HepG2 (cell line): Measurements from ENCODE around the gene MMD2. TPM values are rescaled to one million over a fixed set of nuclear protein-coding genes. Genes with fewer than 3 reads are reported as not detected.
A peak's percentile ranks its signal among the peaks of the same experiment; 100 is the strongest.

Source experiments
- ATAC-seq: fragments of 200-7000 bp; cut with Tn5 transposase; 3 replicates; pipeline ENCODE4 v1.9.1; 2020; ENCODE audit warnings: mild to moderate bottlenecking, moderate library complexity
- Bru-seq: library from RNA; stranded (reverse); fragments of 400-500 nt; gene quantifications from one replicate; lab custom pipeline; 2021; lab: Mats Ljungman, UMichigan
- BruChase-seq, 2 experiments: library from RNA; stranded (reverse); fragments of 400-500 nt; gene quantifications; one replicate each; lab custom pipeline; 2021; lab: Mats Ljungman, UMichigan
- BruUV-seq: library from RNA; stranded (reverse); fragments of 400-500 nt; replicated peaks from 2 replicates; lab custom pipeline; 2021; lab: Mats Ljungman, UMichigan
- CTCF ChIA-PET: fragments of 300-600 bp; formaldehyde crosslinking; extraction: SDS; loops from one replicate; lab custom pipeline; 2021; ENCODE audit warnings: low total read pairs, inconsistent platforms, low intra/inter-chr PET ratio; lab: Yijun Ruan, JAX
- POLR2A ChIA-PET: fragments of 350-600 bp; sonication (Branson Sonifier 250); formaldehyde crosslinking; loops from one replicate; lab custom pipeline; 2020; ENCODE audit warnings: antibody characterized with exemption, inconsistent platforms; lab: Yijun Ruan, JAX
- DNase-seq: peaks from one replicate; pipeline ENCODE4 v3.0.0-alpha.2; 2015; ENCODE audit warnings: low spot score
- FAIRE-seq: peaks from 3 replicates; lab custom pipeline; 2011; peaks lifted over from hg19 to GRCh38; lab: Jason Lieb, UNC
- H2AFZ ChIP-seq: one replicate; pipeline ENCODE4 v1.6.1; 2011; ENCODE audit warnings: low read length, inconsistent platforms
- H3K27ac ChIP-seq: fragments of 300-600 bp; 3 replicates; pipeline ENCODE4 v1.8.0; 2011; ENCODE audit warnings: mixed run types, mild to moderate bottlenecking, mixed read lengths, low read length, inconsistent platforms; ENCODE audit not compliant: insufficient read depth; ENCODE audit errors: extremely low read length
- H3K27me3 ChIP-seq, 2 experiments: fragments of 200-600 bp in 1 of 2; 2 replicates in 1 of 2; 3 replicates in 1 of 2; pipeline versions ENCODE4 v1.6.0 to v1.8.0; 2011; ENCODE audit warnings: low read length in 2 of 2, mild to moderate bottlenecking in 2 of 2, moderate library complexity in 2 of 2, inconsistent platforms in 1 of 2; ENCODE audit not compliant: insufficient read depth in 2 of 2, control insufficient read depth in 1 of 2
- H3K36me3 ChIP-seq, 2 experiments: fragments of 200-600 bp in 1 of 2; replicated peaks in 1 of 2; 2 replicates in 1 of 2; 3 replicates in 1 of 2; pipeline versions ENCODE4 v1.5.1 to v1.8.0; 2011; ENCODE audit warnings: low read length in 2 of 2, inconsistent platforms in 1 of 2; ENCODE audit not compliant: insufficient read depth in 2 of 2, control insufficient read depth in 1 of 2
- H3K4me1 ChIP-seq: 2 replicates; pipeline ENCODE4 v1.5.1; 2012; ENCODE audit warnings: low read length, inconsistent platforms; ENCODE audit not compliant: insufficient read depth
- H3K4me2 ChIP-seq: 2 replicates; pipeline ENCODE4 v1.6.0; 2011; ENCODE audit warnings: low read depth, low read length, inconsistent platforms
- H3K4me3 ChIP-seq, 3 experiments: fragments of 200-600 bp in 1 of 3; sonication (generic), shearing (Covaris generic) in 1 of 3; replicated peaks in 1 of 3; 2 replicates each; pipeline ENCODE4 v1.5.1; 2011 to 2016; ENCODE audit warnings: low read length in 3 of 3, inconsistent platforms in 2 of 3, low read depth in 2 of 3, mild to moderate bottlenecking in 2 of 3, control low read depth in 1 of 3, mixed read lengths in 1 of 3; ENCODE audit not compliant: insufficient read depth in 1 of 3
- H3K79me2 ChIP-seq: one replicate; pipeline ENCODE4 v1.6.1; 2011; ENCODE audit warnings: low read length, inconsistent platforms; ENCODE audit not compliant: insufficient read depth
- H3K9ac ChIP-seq: 2 replicates; pipeline ENCODE4 v1.6.0; 2011; ENCODE audit warnings: mild to moderate bottlenecking, low read depth, low read length, inconsistent platforms; ENCODE audit not compliant: insufficient read depth
- H3K9me3 ChIP-seq: 2 replicates; pipeline ENCODE4 v1.5.1; 2012; ENCODE audit warnings: mild to moderate bottlenecking, low read length
- H4K20me1 ChIP-seq: 2 replicates; pipeline ENCODE4 v1.6.0; 2011; ENCODE audit warnings: inconsistent platforms, mild to moderate bottlenecking, low read length, moderate library complexity; ENCODE audit not compliant: insufficient read depth
- EZH2 ChIP-seq: conservative IDR thresholded peaks from 2 replicates; pipeline ENCODE4 v1.6.1; 2012; ENCODE audit warnings: mild to moderate bottlenecking, low read depth, low read length, moderate library complexity
- ZNF724P ChIP-seq: sonication (generic); formaldehyde crosslinking; IDR thresholded peaks from 2 replicates; pipeline ENCODE4 v1.8.0; 2022; ENCODE audit warnings: missing genetic modification reagents, borderline replicate concordance
- ZNF768 ChIP-seq: sonication (generic); formaldehyde crosslinking; IDR thresholded peaks from 2 replicates; pipeline ENCODE4 v1.4.0; 2020; ENCODE audit warnings: missing genetic modification reagents
- WGBS: methylation state at CpG from one replicate; pipeline ENCODE4 v1.1.6; 2017; ENCODE audit warnings: low lambda C conversion rate; 5-methylcytosine and 5-hydroxymethylcytosine counted together
- in situ Hi-C: cut with HindIII; loops from 2 replicates; pipeline ENCODE4 v1.10.0; 2017; ENCODE audit warnings: low pct_unique_long_range_greater_than_20kb; ENCODE audit not compliant: extremely low pct_ligation_motif_present
- intact Hi-C: fragments of 100-400 bp; cut with micrococcal nuclease; formaldehyde crosslinking; loops from one replicate; pipeline ENCODE4 v1.10.0; 2022; ENCODE audit not compliant: unreplicated experiment
- long read RNA-seq, 2 experiments: library from RNA in 1 of 2; library from polyadenylated mRNA in 1 of 2; stranded (forward) in 1 of 2; unstranded in 1 of 2; transcript quantifications; one replicate each; pipeline ENCODE4 v2.0.0, GENCODE V29; 2019 to 2022
- polyA minus RNA-seq, 3 experiments: library from RNA; depleted of rRNA, polyadenylated mRNA; stranded (reverse); fragments of >200 nt; gene quantifications; 2 replicates each; pipeline ENCODE4 v1.2.3, GENCODE V29; 2011; ENCODE audit warnings: low replicate concordance in 1 of 3
- polyA plus RNA-seq, 8 experiments: library from polyadenylated mRNA; depleted of rRNA in 3 of 8; stranded (reverse) in 7 of 8; unstranded in 1 of 8; fragments of >200 nt; fragmentation: Illumina TruSeq in 4 of 8; extraction: Trizol in 4 of 8; gene quantifications; 2 replicates each; pipeline versions ENCODE4 v1.2.1 to v1.2.3, GENCODE V29; 2011 to 2016; ENCODE audit warnings: low read depth in 4 of 8, missing spikeins in 1 of 8, mixed read lengths in 1 of 8; ENCODE audit not compliant: insufficient read depth in 1 of 8
- total RNA-seq, 5 experiments: library from RNA; depleted of rRNA; stranded (reverse); fragments of >200 nt; fragmentation: Illumina TruSeq; extraction: Trizol; gene quantifications; 2 replicates each; pipeline ENCODE4 v1.2.3, GENCODE V29; 2016; ENCODE audit warnings: low read depth in 1 of 5

Gene MMD2, protein sequence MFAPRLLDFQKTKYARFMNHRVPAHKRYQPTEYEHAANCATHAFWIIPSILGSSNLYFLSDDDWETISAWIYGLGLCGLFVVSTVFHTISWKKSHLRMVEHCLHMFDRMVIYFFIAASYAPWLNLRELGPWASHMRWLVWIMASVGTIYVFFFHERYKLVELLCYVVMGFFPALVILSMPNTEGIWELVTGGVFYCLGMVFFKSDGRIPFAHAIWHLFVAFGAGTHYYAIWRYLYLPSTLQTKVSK
- not detected in 2 replicates for total RNA-seq (2016; rRNA removed; fragmentation: Illumina TruSeq; extraction: Trizol)
- total RNA-seq (2016; cell fraction: cytosol; rRNA removed; fragmentation: Illumina TruSeq; extraction: Trizol; ENCODE audit: low read depth), result not detected in 2 replicates
- total RNA-seq (2016; cell fraction: insoluble cytoplasmic fraction; rRNA removed; fragmentation: Illumina TruSeq; extraction: Trizol), result not detected in 2 replicates
- total RNA-seq (2016; cell fraction: membrane; rRNA removed; fragmentation: Illumina TruSeq; extraction: Trizol), result not detected in 2 replicates
- total RNA-seq (2016; cell fraction: nucleus; rRNA removed; fragmentation: Illumina TruSeq; extraction: Trizol), result not detected in 2 replicates
- polyA plus RNA-seq (2011; rRNA removed), result not detected in 2 replicates
- polyA plus RNA-seq (2011; cell fraction: cytosol; rRNA removed), result not detected in 2 replicates
- not detected in 2 replicates for polyA plus RNA-seq (2011; cell fraction: nucleus; rRNA removed)
- not detected in 2 replicates for polyA plus RNA-seq (2012)
- polyA plus RNA-seq (2016; cell fraction: cytosol; fragmentation: Illumina TruSeq; extraction: Trizol; ENCODE audit: low read depth), result not detected in 2 replicates
- polyA plus RNA-seq (2016; cell fraction: insoluble cytoplasmic fraction; fragmentation: Illumina TruSeq; extraction: Trizol; ENCODE audit: low read depth), result not detected in 2 replicates
- polyA plus RNA-seq (2016; cell fraction: membrane; fragmentation: Illumina TruSeq; extraction: Trizol; ENCODE audit: low read depth), result not detected in 2 replicates
- not detected in 2 replicates for polyA plus RNA-seq (2016; cell fraction: nucleus; fragmentation: Illumina TruSeq; extraction: Trizol; ENCODE audit: insufficient read depth, low read depth)
- polyA minus RNA-seq (2011; rRNA and poly(A)+ RNA removed; ENCODE audit: low replicate concordance), result not detected in 2 replicates
- not detected in 2 replicates for polyA minus RNA-seq (2011; cell fraction: cytosol; rRNA and poly(A)+ RNA removed)
- polyA minus RNA-seq (2011; cell fraction: nucleus; rRNA and poly(A)+ RNA removed), result not detected in 2 replicates
- Bru-seq, nascent RNA, result percentile 4 among the genes with signal in this experiment
- BruChase-seq, experiment 1, labeled RNA remaining after a 6-hour chase, result percentile 2 among the genes with signal in this experiment
- BruChase-seq, experiment 2, labeled RNA remaining after a 2-hour chase, result not detected
- long read RNA-seq, experiment 1, result 0 reads
- long read RNA-seq, experiment 2, result 0 reads

DNA sequence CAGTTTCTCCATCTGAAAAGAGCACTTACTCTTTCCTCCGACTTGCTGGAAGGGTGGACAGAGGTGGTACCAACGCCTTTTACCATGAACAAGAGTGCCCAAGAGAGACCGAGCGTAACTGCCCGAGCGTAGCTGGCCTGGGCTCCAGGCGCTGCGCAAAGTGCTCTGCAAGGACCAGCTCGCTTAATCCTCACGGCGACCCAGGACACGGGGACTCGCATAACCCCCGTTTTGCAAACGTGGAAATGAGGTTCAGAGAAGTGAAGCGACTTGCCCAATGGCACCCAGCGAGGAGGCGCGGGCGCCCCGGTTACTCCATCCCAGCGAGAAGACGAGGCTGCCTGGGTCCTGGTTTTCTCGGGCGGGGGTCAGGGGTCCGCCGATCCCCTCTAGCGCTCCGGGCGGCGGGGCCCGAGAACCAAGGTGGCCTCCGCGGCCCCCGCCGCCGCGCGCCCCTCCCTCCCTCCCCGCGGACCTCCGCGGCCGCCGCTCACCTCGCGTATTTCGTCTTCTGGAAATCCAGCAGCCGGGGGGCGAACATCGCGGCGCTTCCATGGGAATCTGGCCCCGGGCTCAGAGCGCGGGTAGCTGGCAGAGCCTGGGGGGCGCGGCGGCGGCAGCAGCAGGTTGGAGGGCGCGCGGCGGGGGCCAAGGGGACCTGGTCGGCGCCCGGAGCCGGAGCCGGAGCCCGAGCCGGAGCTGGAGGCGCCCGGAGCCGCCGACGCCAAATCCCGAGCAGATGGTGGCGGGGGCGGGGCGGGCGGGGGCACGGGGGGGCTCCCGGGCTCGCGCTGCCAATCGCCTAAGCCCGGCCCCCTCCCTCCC lies at the start of gene MMD2:
Gene MMD2, minus strand, starts transcription at position 711 of the 825 bp plus-strand sequence. Its CDS starts 170 bp downstream, at position 541.
- no TSS peak for BruUV-seq
- H3K9ac ChIP-seq, result no peak within 1 kb of the TSS
- H4K20me1 ChIP-seq, result no peaks in the 10 kb centered on the region
- no peak for TF ChIP-seq ZNF724P (CRISPR knock-in tag)
- TF ChIP-seq EZH2, result 0 out of 2 replicates have a peak, but pooled peaks have one; percentile 64
- TF ChIP-seq ZNF768 (CRISPR knock-in tag), result peak; percentile 90
- no peaks in the 10 kb centered on the region for H3K36me3 ChIP-seq
- H2AFZ ChIP-seq, result no peak within 1 kb of the TSS
- 45% methylated on average over 27 of the region's 87 CpGs for WGBS
- intact Hi-C loops (no loop called here), in situ Hi-C loops (no loop called here)
- peaks cover 10% of the 10 kb centered on the region; the same call in 1 of the 2 replicates for H3K4me1 ChIP-seq
- no peak within 1 kb of the TSS for H3K4me3 ChIP-seq
- H3K27ac ChIP-seq, result no peak within 1 kb of the TSS
- no peaks in the 10 kb centered on the region for H3K9me3 ChIP-seq
- ChIA-PET POLR2A (no interaction called here), CTCF (no interaction called here)
- ATAC-seq (no peak), DNase-seq (no peak), FAIRE-seq (no peak)
- H3K4me2 ChIP-seq, result no peak within 1 kb of the TSS
- no peaks in the 10 kb centered on the region for H3K79me2 ChIP-seq
- H3K27me3 ChIP-seq, result peaks cover 1 to 15% of the 10 kb centered on the region in 2 experiments; a peak in 3 of 5 replicates
